Bronchial epithelial cell (primary cell): Measurements from ENCODE around the gene PAM16. TPM values are rescaled to one million over a fixed set of nuclear protein-coding genes. Genes with fewer than 3 reads are reported as not detected.
A peak's percentile ranks its signal among the peaks of the same experiment; 100 is the strongest.

ENCODE experiments used
- DNase-seq: peaks from one replicate; pipeline ENCODE4 v3.0.0-alpha.2; 2010; ENCODE audit warnings: low read depth
- FAIRE-seq: peaks from 2 replicates; lab custom pipeline; 2011; peaks lifted over from hg19 to GRCh38; lab: Jason Lieb, UNC
- H3K27me3 ChIP-seq: 2 replicates; pipeline ENCODE4 v1.5.1; 2011; ENCODE audit warnings: low read length; ENCODE audit not compliant: control insufficient read depth, insufficient read depth
- H3K36me3 ChIP-seq: 2 replicates; pipeline ENCODE4 v1.5.1; 2011; ENCODE audit warnings: low read length; ENCODE audit not compliant: control insufficient read depth, insufficient read depth
- H3K4me3 ChIP-seq: 2 replicates; pipeline ENCODE4 v1.5.1; 2011; ENCODE audit warnings: mild to moderate bottlenecking, low read depth, low read length, control low read depth
- CTCF ChIP-seq: IDR thresholded peaks from 2 replicates; pipeline ENCODE4 v1.5.1; 2011; ENCODE audit warnings: mild to moderate bottlenecking, moderate library complexity, low read length, control low read depth, inconsistent platforms; ENCODE audit not compliant: insufficient read depth, severe bottlenecking
- total RNA-seq: library from RNA; depleted of rRNA; stranded (reverse); fragments of >200 nt; gene quantifications from 2 replicates; pipeline ENCODE4 v1.2.1, GENCODE V29; 2014

The PAM16 gene
- total RNA-seq, 1 donor from 2014 or later: 50.3 TPM

GRCh38 chr16:4369007-4369733 is 18.0 kb upstream of the PAM16 start:
- Histone ChIP-seq H3K27me3 (no peaks in the 10 kb centered on the region), H3K36me3 (peaks cover 9% of the 10 kb centered on the region), H3K4me3 (no peak overlapping the region)
- no peak for TF ChIP-seq CTCF
- DNase-seq (peak; percentile 77), FAIRE-seq (peak; percentile 73)

- Histone ChIP-seq H3K4me3 (no peak overlapping the region), H3K36me3 (peaks cover 10% of the 10 kb centered on the region), H3K27me3 (no peaks in the 10 kb centered on the region)
- DNase-seq (no peak), FAIRE-seq (no peak)
- TF ChIP-seq CTCF: no peak
Observed at GRCh38 chr16:4367393-4367856, 16.3 kb upstream of the PAM16 start.

GRCh38 chr16:4366016-4366415 is 14.9 kb upstream of the PAM16 start:
- peaks cover 13% of the 10 kb centered on the region for H3K36me3 ChIP-seq
- TF ChIP-seq CTCF: no peak
- DNase-seq: no peak
- FAIRE-seq: no peak
- no peaks in the 10 kb centered on the region for H3K27me3 ChIP-seq
- H3K4me3 ChIP-seq: no peak overlapping the region

GRCh38 chr16:4365615-4366014 is 14.5 kb upstream of the PAM16 start:
- Histone ChIP-seq H3K27me3 (no peaks in the 10 kb centered on the region), H3K4me3 (no peak overlapping the region), H3K36me3 (peaks cover 14% of the 10 kb centered on the region)
- FAIRE-seq (no peak), DNase-seq (no peak)
- no peak for TF ChIP-seq CTCF

- Histone ChIP-seq H3K27me3 (no peaks in the 10 kb centered on the region), H3K4me3 (no peak overlapping the region), H3K36me3 (peaks cover 14% of the 10 kb centered on the region)
- DNase-seq (no peak), FAIRE-seq (no peak)
- no peak for TF ChIP-seq CTCF
Observed at GRCh38 chr16:4365014-4365406, 13.9 kb upstream of the PAM16 start.
